Hepatocyte (in vitro differentiated cells): Measurements from ENCODE around the gene RPL38.

Source experiments
- EZH2 ChIP-seq: fragments of 200-600 bp; sonication (generic); IDR thresholded peaks from 2 replicates; pipeline ENCODE4 v1.6.1; 2016; ENCODE audit warnings: antibody characterized with exemption, mild to moderate bottlenecking, borderline replicate concordance
- EZH2phosphoT487 ChIP-seq: fragments of 200-600 bp; sonication (generic); IDR thresholded peaks from one replicate; pipeline ENCODE4 v1.6.1; 2018; ENCODE audit warnings: antibody characterized with exemption, mild to moderate bottlenecking, low read depth, moderate library complexity; ENCODE audit not compliant: unreplicated experiment, severe bottlenecking
- TF ChIP-seq, protein P1 (sequence below): fragments of 200-600 bp; sonication (generic); IDR thresholded peaks from 2 replicates; pipeline ENCODE4 v1.5.1; 2016; ENCODE audit warnings: antibody characterized with exemption, mild to moderate bottlenecking; ENCODE audit not compliant: poor library complexity

DNA sequence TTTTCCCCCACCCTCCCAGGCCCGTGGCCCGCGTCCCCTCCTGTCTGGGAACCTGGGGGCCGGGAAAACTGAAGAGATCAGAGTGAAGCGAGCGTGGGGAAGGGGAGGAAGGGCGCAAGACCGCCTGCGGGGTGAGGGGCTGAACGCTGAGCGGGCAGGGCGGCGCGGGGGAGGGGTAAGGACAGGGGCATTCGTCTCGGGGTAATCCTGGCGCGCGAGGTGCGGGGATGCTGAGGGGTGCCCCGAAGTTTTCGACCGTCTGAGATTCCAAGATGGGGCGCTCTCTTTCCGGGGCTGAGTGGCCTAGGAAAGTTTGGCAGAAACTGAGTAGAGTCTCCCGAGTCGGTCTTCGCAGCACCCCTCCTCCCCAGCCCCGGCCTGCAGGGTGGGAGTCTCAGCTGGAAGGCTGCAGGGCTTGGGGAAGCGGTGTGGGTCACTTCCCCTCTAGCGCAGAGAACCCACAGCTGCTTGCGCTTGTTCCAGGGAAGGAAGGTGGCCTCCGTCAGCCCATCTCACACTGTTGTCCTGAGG, 10.4 kb downstream of the RPL38 start:
- TF ChIP-seq EZH2 (no peak), EZH2phosphoT487 (no peak)
- TF ChIP-seq, protein P1, sequence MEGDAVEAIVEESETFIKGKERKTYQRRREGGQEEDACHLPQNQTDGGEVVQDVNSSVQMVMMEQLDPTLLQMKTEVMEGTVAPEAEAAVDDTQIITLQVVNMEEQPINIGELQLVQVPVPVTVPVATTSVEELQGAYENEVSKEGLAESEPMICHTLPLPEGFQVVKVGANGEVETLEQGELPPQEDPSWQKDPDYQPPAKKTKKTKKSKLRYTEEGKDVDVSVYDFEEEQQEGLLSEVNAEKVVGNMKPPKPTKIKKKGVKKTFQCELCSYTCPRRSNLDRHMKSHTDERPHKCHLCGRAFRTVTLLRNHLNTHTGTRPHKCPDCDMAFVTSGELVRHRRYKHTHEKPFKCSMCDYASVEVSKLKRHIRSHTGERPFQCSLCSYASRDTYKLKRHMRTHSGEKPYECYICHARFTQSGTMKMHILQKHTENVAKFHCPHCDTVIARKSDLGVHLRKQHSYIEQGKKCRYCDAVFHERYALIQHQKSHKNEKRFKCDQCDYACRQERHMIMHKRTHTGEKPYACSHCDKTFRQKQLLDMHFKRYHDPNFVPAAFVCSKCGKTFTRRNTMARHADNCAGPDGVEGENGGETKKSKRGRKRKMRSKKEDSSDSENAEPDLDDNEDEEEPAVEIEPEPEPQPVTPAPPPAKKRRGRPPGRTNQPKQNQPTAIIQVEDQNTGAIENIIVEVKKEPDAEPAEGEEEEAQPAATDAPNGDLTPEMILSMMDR, result no peak
